GM23338 (cell line): Measurements from ENCODE around the gene SLC36A2. TPM values are rescaled to one million over a fixed set of nuclear protein-coding genes. Genes with fewer than 3 reads are reported as not detected.

Experiments
- ATAC-seq: fragments of 200-7000 bp; cut with Tn5 transposase; 3 replicates; pipeline ENCODE4 v1.9.1; 2020
- DNase-seq: peaks from one replicate; pipeline ENCODE4 v3.0.0-alpha.2; 2015; ENCODE audit warnings: low spot score
- H2AFZ ChIP-seq: fragments of 200-600 bp; sonication (generic); 2 replicates; pipeline ENCODE4 v1.8.0; 2016; ENCODE audit warnings: antibody characterized with exemption, mild to moderate bottlenecking, moderate library complexity
- H3F3A ChIP-seq: fragments of 200-600 bp; sonication (generic); replicated peaks from 2 replicates; pipeline ENCODE4 v1.8.0; 2017; ENCODE audit warnings: antibody characterized with exemption, mixed run types, low read depth
- H3K27ac ChIP-seq: fragments of 200-600 bp; sonication (generic); 2 replicates; pipeline ENCODE4 v1.6.1; 2016; ENCODE audit warnings: low read depth
- H3K27me3 ChIP-seq: fragments of 200-600 bp; sonication (generic); 2 replicates; pipeline ENCODE4 v1.8.0; 2016; ENCODE audit warnings: mild to moderate bottlenecking, mixed run types, moderate library complexity; ENCODE audit not compliant: insufficient read depth
- H3K36me3 ChIP-seq: fragments of 200-600 bp; sonication (generic); 2 replicates; pipeline ENCODE4 v1.8.0; 2016; ENCODE audit warnings: mild to moderate bottlenecking; ENCODE audit not compliant: insufficient read depth
- H3K4me1 ChIP-seq: fragments of 200-600 bp; sonication (generic); 2 replicates; pipeline ENCODE4 v1.8.0; 2016; ENCODE audit warnings: mild to moderate bottlenecking, moderate library complexity; ENCODE audit not compliant: insufficient read depth
- H3K4me2 ChIP-seq: fragments of 200-600 bp; sonication (generic); 2 replicates; pipeline ENCODE4 v1.7.1; 2017; ENCODE audit warnings: mixed run types
- H3K4me3 ChIP-seq: fragments of 200-600 bp; sonication (generic); 2 replicates; pipeline ENCODE4 v1.6.1; 2016; ENCODE audit warnings: mixed run types
- H3K79me2 ChIP-seq: fragments of 200-600 bp; sonication (generic); replicated peaks from 2 replicates; pipeline ENCODE4 v1.8.0; 2017; ENCODE audit warnings: mild to moderate bottlenecking; ENCODE audit not compliant: insufficient read depth
- H3K9me2 ChIP-seq: fragments of 200-600 bp; sonication (generic); 2 replicates; pipeline ENCODE4 v1.8.0; 2017; ENCODE audit not compliant: insufficient read depth
- H4K20me1 ChIP-seq: fragments of 200-600 bp; sonication (generic); replicated peaks from 2 replicates; pipeline ENCODE4 v1.8.0; 2017; ENCODE audit warnings: mild to moderate bottlenecking; ENCODE audit not compliant: insufficient read depth
- H3K27ac Mint-ChIP-seq: 2 replicates; pipeline ENCODE4 v1.8.0; 2020; ENCODE audit warnings: inconsistent platforms, mild to moderate bottlenecking, moderate library complexity, mixed read lengths
- H3K27me3 Mint-ChIP-seq: 3 replicates; pipeline ENCODE4 v1.8.0; 2022; ENCODE audit warnings: low read depth, mild to moderate bottlenecking, moderate library complexity, mixed read lengths, inconsistent platforms; ENCODE audit not compliant: insufficient read depth, poor library complexity
- H3K36me3 Mint-ChIP-seq: 3 replicates; pipeline ENCODE4 v1.8.0; 2021; ENCODE audit warnings: low read depth, mild to moderate bottlenecking, inconsistent platforms, moderate library complexity, mixed read lengths
- H3K4me1 Mint-ChIP-seq: 3 replicates; pipeline ENCODE4 v1.8.0; 2020; ENCODE audit warnings: mild to moderate bottlenecking, inconsistent platforms, mixed read lengths
- H3K4me3 Mint-ChIP-seq: 3 replicates; pipeline ENCODE4 v1.8.0; 2021; ENCODE audit warnings: moderate library complexity, mild to moderate bottlenecking, inconsistent platforms, mixed read lengths
- H3K9me3 Mint-ChIP-seq: 3 replicates; pipeline ENCODE4 v1.8.0; 2020; ENCODE audit warnings: moderate library complexity, mild to moderate bottlenecking, inconsistent platforms, mixed read lengths
- CREB1 ChIP-seq: fragments of 250-450 bp; sonication (Bioruptor Pico); IDR thresholded peaks from 2 replicates; pipeline ENCODE4 v1.5.0; 2020; ENCODE audit warnings: low read depth, mild to moderate bottlenecking, moderate library complexity
- NANOG ChIP-seq: IDR thresholded peaks from 2 replicates; pipeline ENCODE4 v1.6.1; 2016; ENCODE audit warnings: antibody characterized with exemption, borderline replicate concordance
- STAT1 ChIP-seq: IDR thresholded peaks from one replicate; pipeline ENCODE4 v1.6.1; 2016; ENCODE audit warnings: antibody characterized with exemption; ENCODE audit not compliant: unreplicated experiment
- ZNF114 ChIP-seq: fragments of 250-450 bp; sonication (Bioruptor Pico); IDR thresholded peaks from 2 replicates; pipeline ENCODE4 v1.5.0; 2020; ENCODE audit warnings: mild to moderate bottlenecking, moderate library complexity
- ZNF331 ChIP-seq: fragments of 250-450 bp; sonication (Bioruptor Pico); IDR thresholded peaks from 2 replicates; pipeline ENCODE4 v1.5.0; 2020; ENCODE audit warnings: low read depth, mild to moderate bottlenecking, moderate library complexity
- polyA plus RNA-seq: library from polyadenylated mRNA; unstranded; fragments of >200 nt; fragmentation: Nextera tagmentation; extraction: Ambion mirVana; gene quantifications from 2 replicates; pipeline ENCODE4 v1.2.1, GENCODE V29; 2016
- total RNA-seq: library from RNA; depleted of rRNA; stranded (reverse); fragments of >200 nt; shearing (Covaris generic); gene quantifications from 2 replicates; pipeline ENCODE4 v1.2.3, GENCODE V29; 2014
- TF ChIP-seq, protein P1 (sequence below): fragments of 250-450 bp; sonication (Bioruptor Pico); IDR thresholded peaks from 2 replicates; pipeline ENCODE4 v1.5.0; 2020; ENCODE audit warnings: mild to moderate bottlenecking, moderate library complexity
- TF ChIP-seq, protein P2 (sequence below): IDR thresholded peaks from one replicate; pipeline ENCODE4 v1.6.1; 2018; ENCODE audit warnings: antibody characterized with exemption; ENCODE audit not compliant: unreplicated experiment

SLC36A2 gene
- total and polyA plus RNA-seq, 2 experiments from 2014 or later, result 0.08 TPM; not detected in 1

DNA sequence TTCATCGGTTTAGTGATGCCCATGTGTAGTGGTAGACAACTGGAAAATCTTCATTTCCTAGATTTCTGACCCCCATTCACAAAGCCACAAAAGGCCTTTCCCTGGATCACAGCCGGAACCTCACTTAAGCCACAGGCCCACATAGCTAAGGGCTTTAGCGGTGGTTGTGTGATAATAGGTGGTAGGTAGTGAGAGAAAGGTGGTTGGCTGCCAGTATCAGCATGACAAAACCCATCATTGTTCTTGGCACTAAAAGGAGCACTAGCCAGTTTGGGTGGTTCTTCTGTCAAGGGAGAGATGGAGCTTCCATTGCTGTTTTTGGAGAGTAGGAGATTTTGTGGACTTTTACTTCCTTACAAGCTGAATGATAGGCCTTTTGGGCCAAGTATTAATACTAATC lies 9.7 kb upstream of the SLC36A2 start:
- peak; percentile 99 for ATAC-seq
- H3K4me3 ChIP-seq, result no peak overlapping the region
- H3K36me3 ChIP-seq, result no peaks in the 10 kb centered on the region
- H4K20me1 ChIP-seq, result no peaks in the 10 kb centered on the region
- DNase-seq, result peak; percentile 44
- H3K4me1 ChIP-seq, result peaks cover 8% of the 10 kb centered on the region; the same call in 1 of the 2 replicates
- H3F3A ChIP-seq, result no peaks in the 10 kb centered on the region
- peaks cover 4% of the 10 kb centered on the region; the same call in 2 of the 3 replicates for H3K36me3 Mint-ChIP-seq
- H3K27ac Mint-ChIP-seq, result no peak overlapping the region
- H3K9me3 Mint-ChIP-seq, result peaks cover 6% of the 10 kb centered on the region; the same call in 2 of the 3 replicates
- 0 out of 2 replicates have a peak overlapping the region, but pooled peaks have one; percentile 0 for H3K4me2 ChIP-seq
- H3K27me3 Mint-ChIP-seq, result no peaks in the 10 kb centered on the region
- H3K4me1 Mint-ChIP-seq, result peaks cover 20% of the 10 kb centered on the region
- no peaks in the 10 kb centered on the region; the same call in 1 of the 2 replicates for H3K9me2 ChIP-seq
- H3K27ac ChIP-seq, result no peak overlapping the region
- no peak overlapping the region for H2AFZ ChIP-seq
- H3K79me2 ChIP-seq, result no peaks in the 10 kb centered on the region
- TF ChIP-seq ZNF331 (CRISPR knock-in tag), result peak; percentile 31; the same call in 1 of the 2 replicates
- TF ChIP-seq, protein P1, sequence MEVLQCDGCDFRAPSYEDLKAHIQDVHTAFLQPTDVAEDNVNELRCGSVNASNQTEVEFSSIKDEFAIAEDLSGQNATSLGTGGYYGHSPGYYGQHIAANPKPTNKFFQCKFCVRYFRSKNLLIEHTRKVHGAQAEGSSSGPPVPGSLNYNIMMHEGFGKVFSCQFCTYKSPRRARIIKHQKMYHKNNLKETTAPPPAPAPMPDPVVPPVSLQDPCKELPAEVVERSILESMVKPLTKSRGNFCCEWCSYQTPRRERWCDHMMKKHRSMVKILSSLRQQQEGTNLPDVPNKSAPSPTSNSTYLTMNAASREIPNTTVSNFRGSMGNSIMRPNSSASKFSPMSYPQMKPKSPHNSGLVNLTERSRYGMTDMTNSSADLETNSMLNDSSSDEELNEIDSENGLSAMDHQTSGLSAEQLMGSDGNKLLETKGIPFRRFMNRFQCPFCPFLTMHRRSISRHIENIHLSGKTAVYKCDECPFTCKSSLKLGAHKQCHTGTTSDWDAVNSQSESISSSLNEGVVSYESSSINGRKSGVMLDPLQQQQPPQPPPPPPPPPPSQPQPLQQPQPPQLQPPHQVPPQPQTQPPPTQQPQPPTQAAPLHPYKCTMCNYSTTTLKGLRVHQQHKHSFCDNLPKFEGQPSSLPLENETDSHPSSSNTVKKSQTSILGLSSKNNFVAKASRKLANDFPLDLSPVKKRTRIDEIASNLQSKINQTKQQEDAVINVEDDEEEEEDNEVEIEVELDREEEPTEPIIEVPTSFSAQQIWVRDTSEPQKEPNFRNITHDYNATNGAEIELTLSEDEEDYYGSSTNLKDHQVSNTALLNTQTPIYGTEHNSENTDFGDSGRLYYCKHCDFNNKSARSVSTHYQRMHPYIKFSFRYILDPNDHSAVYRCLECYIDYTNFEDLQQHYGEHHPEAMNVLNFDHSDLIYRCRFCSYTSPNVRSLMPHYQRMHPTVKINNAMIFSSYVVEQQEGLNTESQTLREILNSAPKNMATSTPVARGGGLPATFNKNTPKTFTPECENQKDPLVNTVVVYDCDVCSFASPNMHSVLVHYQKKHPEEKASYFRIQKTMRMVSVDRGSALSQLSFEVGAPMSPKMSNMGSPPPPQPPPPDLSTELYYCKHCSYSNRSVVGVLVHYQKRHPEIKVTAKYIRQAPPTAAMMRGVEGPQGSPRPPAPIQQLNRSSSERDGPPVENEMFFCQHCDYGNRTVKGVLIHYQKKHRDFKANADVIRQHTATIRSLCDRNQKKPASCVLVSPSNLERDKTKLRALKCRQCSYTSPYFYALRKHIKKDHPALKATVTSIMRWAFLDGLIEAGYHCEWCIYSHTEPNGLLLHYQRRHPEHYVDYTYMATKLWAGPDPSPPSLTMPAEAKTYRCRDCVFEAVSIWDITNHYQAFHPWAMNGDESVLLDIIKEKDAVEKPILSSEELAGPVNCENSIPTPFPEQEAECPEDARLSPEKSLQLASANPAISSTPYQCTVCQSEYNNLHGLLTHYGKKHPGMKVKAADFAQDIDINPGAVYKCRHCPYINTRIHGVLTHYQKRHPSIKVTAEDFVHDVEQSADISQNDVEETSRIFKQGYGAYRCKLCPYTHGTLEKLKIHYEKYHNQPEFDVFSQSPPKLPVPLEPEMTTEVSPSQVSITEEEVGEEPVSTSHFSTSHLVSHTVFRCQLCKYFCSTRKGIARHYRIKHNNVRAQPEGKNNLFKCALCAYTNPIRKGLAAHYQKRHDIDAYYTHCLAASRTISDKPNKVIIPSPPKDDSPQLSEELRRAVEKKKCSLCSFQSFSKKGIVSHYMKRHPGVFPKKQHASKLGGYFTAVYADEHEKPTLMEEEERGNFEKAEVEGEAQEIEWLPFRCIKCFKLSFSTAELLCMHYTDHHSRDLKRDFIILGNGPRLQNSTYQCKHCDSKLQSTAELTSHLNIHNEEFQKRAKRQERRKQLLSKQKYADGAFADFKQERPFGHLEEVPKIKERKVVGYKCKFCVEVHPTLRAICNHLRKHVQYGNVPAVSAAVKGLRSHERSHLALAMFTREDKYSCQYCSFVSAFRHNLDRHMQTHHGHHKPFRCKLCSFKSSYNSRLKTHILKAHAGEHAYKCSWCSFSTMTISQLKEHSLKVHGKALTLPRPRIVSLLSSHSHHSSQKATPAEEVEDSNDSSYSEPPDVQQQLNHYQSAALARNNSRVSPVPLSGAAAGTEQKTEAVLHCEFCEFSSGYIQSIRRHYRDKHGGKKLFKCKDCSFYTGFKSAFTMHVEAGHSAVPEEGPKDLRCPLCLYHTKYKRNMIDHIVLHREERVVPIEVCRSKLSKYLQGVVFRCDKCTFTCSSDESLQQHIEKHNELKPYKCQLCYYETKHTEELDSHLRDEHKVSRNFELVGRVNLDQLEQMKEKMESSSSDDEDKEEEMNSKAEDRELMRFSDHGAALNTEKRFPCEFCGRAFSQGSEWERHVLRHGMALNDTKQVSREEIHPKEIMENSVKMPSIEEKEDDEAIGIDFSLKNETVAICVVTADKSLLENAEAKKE (CRISPR knock-in tag), result peak; percentile 79
- no peak for TF ChIP-seq CREB1 (CRISPR knock-in tag)
- TF ChIP-seq ZNF114 (CRISPR knock-in tag), result peak; percentile 84; the same call in 1 of the 2 replicates
- TF ChIP-seq, protein P2, sequence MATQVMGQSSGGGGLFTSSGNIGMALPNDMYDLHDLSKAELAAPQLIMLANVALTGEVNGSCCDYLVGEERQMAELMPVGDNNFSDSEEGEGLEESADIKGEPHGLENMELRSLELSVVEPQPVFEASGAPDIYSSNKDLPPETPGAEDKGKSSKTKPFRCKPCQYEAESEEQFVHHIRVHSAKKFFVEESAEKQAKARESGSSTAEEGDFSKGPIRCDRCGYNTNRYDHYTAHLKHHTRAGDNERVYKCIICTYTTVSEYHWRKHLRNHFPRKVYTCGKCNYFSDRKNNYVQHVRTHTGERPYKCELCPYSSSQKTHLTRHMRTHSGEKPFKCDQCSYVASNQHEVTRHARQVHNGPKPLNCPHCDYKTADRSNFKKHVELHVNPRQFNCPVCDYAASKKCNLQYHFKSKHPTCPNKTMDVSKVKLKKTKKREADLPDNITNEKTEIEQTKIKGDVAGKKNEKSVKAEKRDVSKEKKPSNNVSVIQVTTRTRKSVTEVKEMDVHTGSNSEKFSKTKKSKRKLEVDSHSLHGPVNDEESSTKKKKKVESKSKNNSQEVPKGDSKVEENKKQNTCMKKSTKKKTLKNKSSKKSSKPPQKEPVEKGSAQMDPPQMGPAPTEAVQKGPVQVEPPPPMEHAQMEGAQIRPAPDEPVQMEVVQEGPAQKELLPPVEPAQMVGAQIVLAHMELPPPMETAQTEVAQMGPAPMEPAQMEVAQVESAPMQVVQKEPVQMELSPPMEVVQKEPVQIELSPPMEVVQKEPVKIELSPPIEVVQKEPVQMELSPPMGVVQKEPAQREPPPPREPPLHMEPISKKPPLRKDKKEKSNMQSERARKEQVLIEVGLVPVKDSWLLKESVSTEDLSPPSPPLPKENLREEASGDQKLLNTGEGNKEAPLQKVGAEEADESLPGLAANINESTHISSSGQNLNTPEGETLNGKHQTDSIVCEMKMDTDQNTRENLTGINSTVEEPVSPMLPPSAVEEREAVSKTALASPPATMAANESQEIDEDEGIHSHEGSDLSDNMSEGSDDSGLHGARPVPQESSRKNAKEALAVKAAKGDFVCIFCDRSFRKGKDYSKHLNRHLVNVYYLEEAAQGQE, result no peak
- peak; percentile 47; the same call in 1 of the 2 replicates for TF ChIP-seq NANOG
- no peak for TF ChIP-seq STAT1
- H3K27me3 ChIP-seq, result no peaks in the 10 kb centered on the region
- no peak overlapping the region for H3K4me3 Mint-ChIP-seq
